ENCODE measurements around the gene RAD52. TPM values are rescaled to one million over a fixed set of nuclear protein-coding genes. Genes with fewer than 3 reads are reported as not detected.

Gene RAD52
- total RNA-seq, 1 experiment from 2014 or later: 15.3 TPM

DNA sequence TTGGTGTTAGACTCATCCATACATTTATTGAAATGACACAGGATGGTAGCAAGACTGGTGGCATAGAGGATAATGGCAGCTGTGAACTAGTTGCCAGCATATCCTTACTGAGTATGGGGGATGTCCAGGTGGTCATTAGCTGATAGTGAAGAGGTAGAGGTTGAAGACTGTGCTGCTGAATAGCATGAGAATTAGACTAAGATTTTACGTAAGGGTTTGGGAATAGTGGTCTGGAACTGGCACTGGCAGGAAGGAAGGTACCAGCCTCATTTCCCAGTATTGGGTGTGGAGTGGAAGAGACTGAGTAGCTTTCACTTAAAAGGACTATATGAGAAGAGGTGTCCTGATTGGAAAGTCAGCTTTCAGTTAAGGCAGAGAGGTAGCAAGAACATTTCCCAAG lies 48.0 kb upstream of the RAD52 start:
- Histone ChIP-seq H3K9ac (ENCODE audit: extremely low read depth, insufficient read length, low read length) (no peak overlapping the region), H3K4me1 (ENCODE audit: insufficient read depth, low read length) (no peaks in the 10 kb centered on the region), H3K27ac (ENCODE audit: insufficient read length, low read depth, low read length) (no peak overlapping the region), H3K27me3 (ENCODE audit: insufficient read depth, low read length) (no peaks in the 10 kb centered on the region), H4K20me1 (ENCODE audit: control insufficient read depth, insufficient read depth, insufficient read length) (no peaks in the 10 kb centered on the region), H2BK12ac (ENCODE audit: insufficient read length, low read depth, low read length) (no peak overlapping the region), H2AK5ac (ENCODE audit: insufficient read length, low read length) (no peak overlapping the region), H3K4ac (ENCODE audit: low read depth, low read length) (no peak overlapping the region), H3K9me3 (ENCODE audit: control insufficient read depth, low read depth, low read length) (no peaks in the 10 kb centered on the region), H3K18ac (ENCODE audit: insufficient read length, low read depth, low read length) (no peak overlapping the region), H4K5ac (ENCODE audit: insufficient read length, low read depth, low read length) (no peak overlapping the region), H3K23ac (ENCODE audit: insufficient read length, low read depth, low read length) (no peak overlapping the region), H3K14ac (ENCODE audit: insufficient read depth, low read length) (no peak overlapping the region), H2BK20ac (ENCODE audit: low read depth, low read length, poor library complexity, severe bottlenecking) (no peak overlapping the region), H4K8ac (replicated peaks; ENCODE audit: insufficient read length, low read depth, low read length) (no peak overlapping the region), H3K4me2 (ENCODE audit: insufficient read depth, insufficient read length, low read length) (no peak overlapping the region), H3T11ph (ENCODE audit: low read length) (no peak overlapping the region), H4K91ac (ENCODE audit: insufficient read length, low read depth, low read length) (no peak overlapping the region), H3K79me1 (ENCODE audit: insufficient read depth, low read depth, low read length, poor library complexity, severe bottlenecking) (peaks cover 4% of the 10 kb centered on the region), H2BK15ac (ENCODE audit: low read depth, low read length) (no peak overlapping the region), H3K56ac (ENCODE audit: insufficient read length, low read depth, low read length) (no peak overlapping the region), H3K79me2 (ENCODE audit: insufficient read depth, low read length) (peaks cover 7% of the 10 kb centered on the region; the same call in 1 of the 2 replicates), H2BK5ac (ENCODE audit: insufficient read length, low read length) (no peak overlapping the region), H2AFZ (ENCODE audit: low read length) (no peak overlapping the region), H2BK120ac (ENCODE audit: low read depth, low read length, poor library complexity, severe bottlenecking) (no peak overlapping the region), H3K23me2 (ENCODE audit: insufficient read length, low read depth, low read length, poor library complexity, severe bottlenecking) (no peaks in the 10 kb centered on the region)
- Mint-ChIP-seq H3K36me3 (ENCODE audit: insufficient read depth in 1 of 3, low read depth in 3 of 3) (peaks cover 2 to 6% (median 6%) of the 10 kb centered on the region in 3 experiments; a peak in 6 of 7 replicates), H3K4me3 (no peak overlapping the region), H3K9me3 (no peaks in the 10 kb centered on the region), H3K27ac (peak overlapping the region in 1 of 3 experiments; percentile 10; a peak in 1 of 7 replicates), H3K4me1 (peaks cover 3 to 8% of the 10 kb centered on the region in 2 experiments), H3K27me3 (ENCODE audit: low read depth) (no peaks in the 10 kb centered on the region)
- TF ChIP-seq, protein P1, sequence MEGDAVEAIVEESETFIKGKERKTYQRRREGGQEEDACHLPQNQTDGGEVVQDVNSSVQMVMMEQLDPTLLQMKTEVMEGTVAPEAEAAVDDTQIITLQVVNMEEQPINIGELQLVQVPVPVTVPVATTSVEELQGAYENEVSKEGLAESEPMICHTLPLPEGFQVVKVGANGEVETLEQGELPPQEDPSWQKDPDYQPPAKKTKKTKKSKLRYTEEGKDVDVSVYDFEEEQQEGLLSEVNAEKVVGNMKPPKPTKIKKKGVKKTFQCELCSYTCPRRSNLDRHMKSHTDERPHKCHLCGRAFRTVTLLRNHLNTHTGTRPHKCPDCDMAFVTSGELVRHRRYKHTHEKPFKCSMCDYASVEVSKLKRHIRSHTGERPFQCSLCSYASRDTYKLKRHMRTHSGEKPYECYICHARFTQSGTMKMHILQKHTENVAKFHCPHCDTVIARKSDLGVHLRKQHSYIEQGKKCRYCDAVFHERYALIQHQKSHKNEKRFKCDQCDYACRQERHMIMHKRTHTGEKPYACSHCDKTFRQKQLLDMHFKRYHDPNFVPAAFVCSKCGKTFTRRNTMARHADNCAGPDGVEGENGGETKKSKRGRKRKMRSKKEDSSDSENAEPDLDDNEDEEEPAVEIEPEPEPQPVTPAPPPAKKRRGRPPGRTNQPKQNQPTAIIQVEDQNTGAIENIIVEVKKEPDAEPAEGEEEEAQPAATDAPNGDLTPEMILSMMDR (conservative IDR thresholded peaks at IDR 0.05): no peak
- no CpG with 5 or more reads among the region's 1 CpG for WGBS (ENCODE audit: extremely low coverage, insufficient read length, low lambda C conversion rate)
- DNase-seq: no peak
